ENCODE measurements around the gene FGGY.
"Not testable (repeated sequence)": the region's sequence is repeated elsewhere in the genome, so short reads cannot be mapped to it uniquely, and the experiment has no call there.

The FGGY gene

DNA sequence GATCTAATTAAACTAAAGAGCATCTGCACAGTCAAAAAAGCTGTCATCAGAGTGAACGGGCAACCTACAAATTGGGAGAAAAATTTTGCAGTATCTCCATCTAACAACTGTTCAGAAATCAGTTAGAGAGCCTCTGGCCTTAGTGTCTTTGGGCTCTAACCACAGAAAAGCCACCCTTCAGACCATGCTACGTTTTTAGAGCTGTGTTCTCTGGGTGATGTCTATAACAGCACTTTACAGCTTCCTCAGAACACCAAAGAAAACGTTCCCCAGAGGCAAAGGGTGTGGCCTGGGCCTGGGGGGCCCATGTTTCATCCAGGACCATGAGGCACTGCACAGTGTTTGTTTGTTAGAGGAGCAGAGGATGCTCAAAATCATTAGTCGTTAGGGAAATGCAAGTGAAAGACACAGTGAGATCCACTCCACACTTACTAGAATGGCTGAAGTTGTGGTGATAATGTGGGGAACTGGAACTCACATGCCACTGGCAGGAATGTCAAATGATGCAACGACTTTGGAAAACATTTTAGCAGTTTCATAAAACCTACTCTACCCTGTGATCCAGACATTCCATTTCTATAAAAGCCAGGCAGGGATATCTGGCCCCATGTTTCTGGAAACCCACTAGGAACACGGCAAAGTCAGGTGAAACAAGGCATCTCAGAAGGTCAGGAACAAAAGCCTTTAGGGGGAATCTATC, 267.4 kb downstream of the FGGY start:
- H3K4me1 ChIP-seq (ENCODE audit: control insufficient read depth, insufficient read depth, low read length), result no peaks in the 10 kb centered on the region
- H3K9ac ChIP-seq (ENCODE audit: low read length in 2 of 2), result no peak overlapping the region
- H3K27ac ChIP-seq (ENCODE audit: low read length), result no peak overlapping the region
- H3K9me3 ChIP-seq (ENCODE audit: control insufficient read depth in 2 of 2, low read length in 2 of 2), result no peaks in the 10 kb centered on the region
- H3K36me3 ChIP-seq (ENCODE audit: control insufficient read depth in 2 of 2, insufficient read depth in 2 of 2, low read length in 2 of 2), result no peaks in the 10 kb centered on the region
- no peaks in the 10 kb centered on the region for H3K27me3 ChIP-seq (ENCODE audit: control insufficient read depth in 1 of 2, insufficient read depth in 2 of 2, low read length in 2 of 2)
- H3K4me3 ChIP-seq (ENCODE audit: low read length in 2 of 2), result no peak overlapping the region

- no peak overlapping the region for H3K27ac ChIP-seq (ENCODE audit: low read length)
- H3K9ac ChIP-seq (ENCODE audit: low read length in 2 of 2), result no peak overlapping the region
- no peak overlapping the region for H3K4me3 ChIP-seq (ENCODE audit: low read length in 2 of 2)
- H3K27me3 ChIP-seq (ENCODE audit: control insufficient read depth in 1 of 2, insufficient read depth in 2 of 2, low read length in 2 of 2), result no peaks in the 10 kb centered on the region
- H3K4me1 ChIP-seq (ENCODE audit: control insufficient read depth, insufficient read depth, low read length), result no peaks in the 10 kb centered on the region
- no peaks in the 10 kb centered on the region for H3K36me3 ChIP-seq (ENCODE audit: control insufficient read depth in 2 of 2, insufficient read depth in 2 of 2, low read length in 2 of 2)
- no peaks in the 10 kb centered on the region for H3K9me3 ChIP-seq (ENCODE audit: control insufficient read depth in 2 of 2, low read length in 2 of 2)
Measured at GRCh38 chr1:59565611-59566410, 268.9 kb downstream of the FGGY start.

DNA sequence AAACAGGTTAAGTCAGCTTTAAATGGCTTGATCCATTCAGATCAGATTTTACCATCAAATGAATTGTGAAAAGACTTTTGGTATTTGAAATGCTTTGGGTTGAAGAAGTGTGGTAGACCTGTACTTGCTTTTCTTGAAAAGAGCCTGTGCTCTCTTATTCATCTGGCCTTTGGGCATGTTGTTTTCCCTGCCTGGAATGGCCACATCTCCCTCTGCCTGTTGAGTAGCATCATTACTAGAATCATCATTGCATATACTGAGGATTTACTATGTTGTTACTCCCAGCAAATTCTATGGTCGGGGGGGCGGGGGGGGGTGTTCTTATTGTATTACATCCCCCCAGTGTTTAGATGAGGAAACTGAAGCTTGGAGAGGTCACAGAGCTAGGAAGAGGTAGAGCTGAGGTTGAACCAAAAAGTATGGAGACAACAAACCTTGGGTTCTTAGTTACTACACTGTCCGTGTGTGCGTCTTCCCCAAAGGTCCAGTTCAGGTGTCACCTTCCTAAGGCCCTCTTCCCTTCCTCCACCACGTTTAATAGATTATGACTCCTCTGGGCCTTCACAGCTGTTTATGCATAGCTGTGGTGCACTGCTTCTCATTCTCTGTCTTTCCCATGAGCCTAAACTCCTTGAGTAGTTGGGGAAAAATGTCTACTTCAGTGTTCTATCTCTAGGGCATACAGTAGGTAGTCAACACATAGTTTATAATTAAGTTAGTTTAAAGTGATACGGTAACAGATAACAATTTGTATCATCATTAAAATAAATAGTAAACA, 271.5 kb downstream of the FGGY start:
- Histone ChIP-seq H3K27ac (ENCODE audit: low read length) (no peak overlapping the region), H3K4me3 (ENCODE audit: low read length in 2 of 2) (no peak overlapping the region), H3K9ac (ENCODE audit: low read length in 2 of 2) (no peak overlapping the region), H3K9me3 (ENCODE audit: control insufficient read depth in 2 of 2, low read length in 2 of 2) (no peaks in the 10 kb centered on the region), H3K27me3 (ENCODE audit: control insufficient read depth in 1 of 2, insufficient read depth in 2 of 2, low read length in 2 of 2) (no peaks in the 10 kb centered on the region), H3K4me1 (ENCODE audit: control insufficient read depth, insufficient read depth, low read length) (no peaks in the 10 kb centered on the region), H3K36me3 (ENCODE audit: control insufficient read depth in 2 of 2, insufficient read depth in 2 of 2, low read length in 2 of 2) (no peaks in the 10 kb centered on the region)

DNA sequence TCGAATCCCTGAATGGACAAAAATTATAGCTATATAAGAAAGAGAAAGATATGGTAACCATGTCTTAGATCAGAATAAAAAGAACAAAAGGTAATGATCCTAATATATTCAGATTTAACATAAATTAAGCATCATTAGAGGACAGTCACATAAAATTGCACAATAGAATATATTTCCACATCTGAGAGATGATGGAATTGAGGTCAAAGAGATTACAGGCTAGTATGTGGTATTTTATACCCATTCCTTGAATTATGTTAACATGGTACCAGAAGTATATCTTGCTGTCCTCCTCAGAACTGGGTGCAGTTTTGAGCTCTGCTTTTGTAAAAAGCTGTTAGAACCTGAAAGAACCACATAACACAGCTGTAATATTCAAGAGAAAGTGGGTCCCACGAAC, 272.3 kb downstream of the FGGY start:
- H3K27me3 ChIP-seq (ENCODE audit: control insufficient read depth in 1 of 2, insufficient read depth in 2 of 2, low read length in 2 of 2), result no peaks in the 10 kb centered on the region
- no peak overlapping the region for H3K27ac ChIP-seq (ENCODE audit: low read length)
- H3K36me3 ChIP-seq (ENCODE audit: control insufficient read depth in 2 of 2, insufficient read depth in 2 of 2, low read length in 2 of 2), result no peaks in the 10 kb centered on the region
- H3K9me3 ChIP-seq (ENCODE audit: control insufficient read depth in 2 of 2, low read length in 2 of 2), result peaks cover 0 to 4% of the 10 kb centered on the region in 2 donors
- no peaks in the 10 kb centered on the region for H3K4me1 ChIP-seq (ENCODE audit: control insufficient read depth, insufficient read depth, low read length)
- H3K9ac ChIP-seq (ENCODE audit: low read length in 2 of 2), result no peak overlapping the region
- H3K4me3 ChIP-seq (ENCODE audit: low read length in 2 of 2), result no peak overlapping the region

DNA sequence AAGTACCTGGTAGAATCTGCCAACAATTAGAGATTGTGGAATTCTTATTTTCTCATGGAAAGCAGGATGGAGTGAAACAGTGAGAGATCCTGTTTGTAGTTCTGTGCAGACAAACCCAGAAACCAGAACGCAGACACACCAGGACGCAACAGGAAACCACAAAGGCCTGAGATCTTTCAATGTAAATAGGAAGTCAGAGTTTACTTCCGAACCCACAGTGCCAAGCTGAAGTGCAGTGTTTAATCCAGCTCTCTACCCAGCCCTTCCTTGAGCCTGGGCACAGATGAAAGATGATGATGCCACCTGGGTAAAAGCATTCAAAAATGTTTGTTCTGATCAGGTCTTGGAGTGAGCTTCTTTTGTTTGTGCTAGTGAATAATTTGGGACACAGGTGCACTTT, 273.6 kb downstream of the FGGY start:
- H3K9ac ChIP-seq (ENCODE audit: low read length in 2 of 2), result no peak overlapping the region
- peaks cover 0 to 4% of the 10 kb centered on the region in 2 donors for H3K9me3 ChIP-seq (ENCODE audit: control insufficient read depth in 2 of 2, low read length in 2 of 2)
- no peaks in the 10 kb centered on the region for H3K36me3 ChIP-seq (ENCODE audit: control insufficient read depth in 2 of 2, insufficient read depth in 2 of 2, low read length in 2 of 2)
- no peaks in the 10 kb centered on the region for H3K4me1 ChIP-seq (ENCODE audit: control insufficient read depth, insufficient read depth, low read length)
- no peak overlapping the region for H3K4me3 ChIP-seq (ENCODE audit: low read length in 2 of 2)
- H3K27me3 ChIP-seq (ENCODE audit: control insufficient read depth in 1 of 2, insufficient read depth in 2 of 2, low read length in 2 of 2), result no peaks in the 10 kb centered on the region
- no peak overlapping the region for H3K27ac ChIP-seq (ENCODE audit: low read length)

- H3K4me1 ChIP-seq (ENCODE audit: control insufficient read depth, insufficient read depth, low read length), result no peaks in the 10 kb centered on the region
- no peak overlapping the region for H3K27ac ChIP-seq (ENCODE audit: low read length)
- no peak overlapping the region for H3K9ac ChIP-seq (ENCODE audit: low read length in 2 of 2)
- peaks cover 0 to 4% of the 10 kb centered on the region in 2 donors for H3K9me3 ChIP-seq (ENCODE audit: control insufficient read depth in 2 of 2, low read length in 2 of 2)
- no peaks in the 10 kb centered on the region for H3K27me3 ChIP-seq (ENCODE audit: control insufficient read depth in 1 of 2, insufficient read depth in 2 of 2, low read length in 2 of 2)
- no peaks in the 10 kb centered on the region for H3K36me3 ChIP-seq (ENCODE audit: control insufficient read depth in 2 of 2, insufficient read depth in 2 of 2, low read length in 2 of 2)
- no peak overlapping the region for H3K4me3 ChIP-seq (ENCODE audit: low read length in 2 of 2)
Measured at GRCh38 chr1:59574085-59574484, 277.2 kb downstream of the FGGY start.

DNA sequence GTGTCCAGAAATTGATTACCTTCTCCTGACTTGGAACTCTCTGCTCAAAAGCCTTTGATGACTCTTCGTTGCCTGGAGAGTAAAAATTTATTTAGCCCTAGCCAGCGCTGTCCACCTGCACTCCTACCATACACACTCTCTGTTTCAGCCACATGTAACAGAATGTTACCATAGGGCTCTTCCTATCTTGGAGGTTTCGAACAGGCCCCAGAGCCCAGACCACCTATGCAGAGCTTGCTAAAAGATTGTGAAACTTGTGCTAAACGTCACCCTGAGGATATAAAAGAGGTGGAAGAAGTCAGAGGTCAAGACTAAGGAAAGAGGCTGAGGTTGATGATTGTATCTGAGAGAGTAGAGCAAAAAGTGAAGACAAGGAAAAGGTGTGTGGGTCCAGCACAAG, 280.9 kb downstream of the FGGY start:
- peaks cover 0 to 4% of the 10 kb centered on the region in 2 donors for H3K9me3 ChIP-seq (ENCODE audit: control insufficient read depth in 2 of 2, low read length in 2 of 2)
- H3K27ac ChIP-seq (ENCODE audit: low read length), result no peak overlapping the region
- H3K4me3 ChIP-seq (ENCODE audit: low read length in 2 of 2), result no peak overlapping the region
- no peaks in the 10 kb centered on the region for H3K36me3 ChIP-seq (ENCODE audit: control insufficient read depth in 2 of 2, insufficient read depth in 2 of 2, low read length in 2 of 2)
- H3K4me1 ChIP-seq (ENCODE audit: control insufficient read depth, insufficient read depth, low read length), result no peaks in the 10 kb centered on the region
- H3K27me3 ChIP-seq (ENCODE audit: control insufficient read depth in 1 of 2, insufficient read depth in 2 of 2, low read length in 2 of 2), result no peaks in the 10 kb centered on the region
- H3K9ac ChIP-seq (ENCODE audit: low read length in 2 of 2), result no peak overlapping the region

DNA sequence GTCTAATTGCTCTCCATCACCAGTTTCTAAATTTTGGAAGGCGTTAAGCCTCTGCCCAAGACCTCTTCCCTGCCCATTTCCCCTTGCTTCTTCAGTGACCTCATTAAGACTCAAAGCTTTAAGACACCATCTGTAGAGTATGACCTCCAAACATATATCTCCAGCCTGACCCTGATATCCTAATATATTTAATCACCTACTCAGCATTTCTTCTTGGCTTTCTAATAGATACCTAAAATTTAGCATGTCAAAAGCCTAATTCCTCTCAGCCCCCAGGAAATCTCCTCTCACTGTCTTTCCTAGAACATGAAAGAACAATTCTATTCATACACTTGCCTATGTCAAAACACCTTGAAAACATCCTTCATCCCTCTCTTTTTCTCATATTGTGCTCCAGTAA, 282.3 kb downstream of the FGGY start:
- Histone ChIP-seq H3K9me3 (ENCODE audit: control insufficient read depth in 2 of 2, low read length in 2 of 2) (no peaks in the 10 kb centered on the region), H3K4me1 (ENCODE audit: control insufficient read depth, insufficient read depth, low read length) (no peaks in the 10 kb centered on the region), H3K27ac (ENCODE audit: low read length) (no peak overlapping the region), H3K9ac (ENCODE audit: low read length in 2 of 2) (no peak overlapping the region), H3K27me3 (ENCODE audit: control insufficient read depth in 1 of 2, insufficient read depth in 2 of 2, low read length in 2 of 2) (no peaks in the 10 kb centered on the region), H3K36me3 (ENCODE audit: control insufficient read depth in 2 of 2, insufficient read depth in 2 of 2, low read length in 2 of 2) (no peaks in the 10 kb centered on the region), H3K4me3 (ENCODE audit: low read length in 2 of 2) (no peak overlapping the region)

DNA sequence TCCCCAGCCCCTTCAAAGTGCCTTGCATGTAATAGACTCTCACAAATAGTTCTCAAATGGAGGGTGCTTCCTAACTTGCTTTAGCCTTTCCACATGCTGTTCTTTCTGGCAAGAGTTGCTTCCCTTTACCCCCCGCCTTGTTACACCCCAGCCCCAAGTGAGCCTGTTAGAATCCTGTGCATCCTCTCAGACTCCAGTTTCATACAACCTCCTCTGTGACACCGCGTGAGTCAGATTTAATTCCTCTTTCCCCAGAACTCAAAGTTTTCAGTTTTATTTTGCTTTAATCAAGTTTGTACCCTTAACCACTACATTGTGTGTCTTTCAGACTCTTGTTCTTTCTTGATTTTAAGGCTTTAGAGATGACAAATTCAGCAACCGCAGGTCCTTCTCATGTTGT, 283.4 kb downstream of the FGGY start:
- Histone ChIP-seq H3K9ac (ENCODE audit: low read length in 2 of 2) (no peak overlapping the region), H3K4me1 (ENCODE audit: control insufficient read depth, insufficient read depth, low read length) (no peaks in the 10 kb centered on the region), H3K9me3 (ENCODE audit: control insufficient read depth in 2 of 2, low read length in 2 of 2) (no peaks in the 10 kb centered on the region), H3K27ac (ENCODE audit: low read length) (no peak overlapping the region), H3K36me3 (ENCODE audit: control insufficient read depth in 2 of 2, insufficient read depth in 2 of 2, low read length in 2 of 2) (no peaks in the 10 kb centered on the region), H3K27me3 (ENCODE audit: control insufficient read depth in 1 of 2, insufficient read depth in 2 of 2, low read length in 2 of 2) (no peaks in the 10 kb centered on the region), H3K4me3 (ENCODE audit: low read length in 2 of 2) (no peak overlapping the region)

GRCh38 chr1:59592410-59592809, 295.5 kb downstream of the FGGY start:
- not testable (repeated sequence) for H3K36me3 ChIP-seq (ENCODE audit: control insufficient read depth in 2 of 2, insufficient read depth in 2 of 2, low read length in 2 of 2); H3K9me3 ChIP-seq (ENCODE audit: control insufficient read depth in 2 of 2, low read length in 2 of 2); H3K4me3 ChIP-seq (ENCODE audit: low read length in 2 of 2); H3K27ac ChIP-seq (ENCODE audit: low read length); H3K9ac ChIP-seq (ENCODE audit: low read length in 2 of 2); H3K27me3 ChIP-seq (ENCODE audit: control insufficient read depth in 1 of 2, insufficient read depth in 2 of 2, low read length in 2 of 2)
- peaks cover 24% of the 10 kb centered on the region for H3K4me1 ChIP-seq (ENCODE audit: control insufficient read depth, insufficient read depth, low read length)
